NT2/D1 (cell line): Measurements from ENCODE around the gene CD300LD.

ENCODE experiments used
- DNase-seq: peaks from one replicate; pipeline ENCODE4 v3.0.0-alpha.2; 2011; ENCODE audit warnings: low read depth, low spot score
- H3K27me3 ChIP-seq: 2 replicates; pipeline ENCODE4 v1.6.0; 2011; ENCODE audit warnings: mild to moderate bottlenecking; ENCODE audit not compliant: insufficient read length, insufficient read depth
- H3K36me3 ChIP-seq: 2 replicates; pipeline ENCODE4 v1.6.1; 2011; ENCODE audit warnings: mild to moderate bottlenecking, low read length, mixed read lengths; ENCODE audit not compliant: insufficient read depth, insufficient read length
- H3K4me1 ChIP-seq: 2 replicates; pipeline ENCODE4 v1.5.1; 2011; ENCODE audit not compliant: insufficient read depth, insufficient read length
- H3K4me3 ChIP-seq: 2 replicates; pipeline ENCODE4 v1.5.1; 2011; ENCODE audit warnings: low read depth; ENCODE audit not compliant: insufficient read length
- H3K9ac ChIP-seq: 2 replicates; pipeline ENCODE4 v1.6.0; 2011; ENCODE audit warnings: low read depth; ENCODE audit not compliant: insufficient read length
- H3K9me3 ChIP-seq: 2 replicates; pipeline ENCODE4 v1.5.1; 2011; ENCODE audit warnings: mild to moderate bottlenecking, low read length; ENCODE audit not compliant: insufficient read depth
- SUZ12 ChIP-seq: IDR thresholded peaks from 2 replicates; pipeline ENCODE4 v1.6.1; 2011; ENCODE audit not compliant: insufficient read length, insufficient read depth; ENCODE audit errors: extremely low read depth
- YY1 ChIP-seq: IDR thresholded peaks from 2 replicates; pipeline ENCODE4 v1.6.1; 2011; ENCODE audit not compliant: insufficient read length, insufficient read depth
- ZNF274 ChIP-seq: IDR thresholded peaks from 2 replicates; pipeline ENCODE4 v1.6.1; 2011; ENCODE audit warnings: mild to moderate bottlenecking, low read depth, low read length

The CD300LD gene

DNA sequence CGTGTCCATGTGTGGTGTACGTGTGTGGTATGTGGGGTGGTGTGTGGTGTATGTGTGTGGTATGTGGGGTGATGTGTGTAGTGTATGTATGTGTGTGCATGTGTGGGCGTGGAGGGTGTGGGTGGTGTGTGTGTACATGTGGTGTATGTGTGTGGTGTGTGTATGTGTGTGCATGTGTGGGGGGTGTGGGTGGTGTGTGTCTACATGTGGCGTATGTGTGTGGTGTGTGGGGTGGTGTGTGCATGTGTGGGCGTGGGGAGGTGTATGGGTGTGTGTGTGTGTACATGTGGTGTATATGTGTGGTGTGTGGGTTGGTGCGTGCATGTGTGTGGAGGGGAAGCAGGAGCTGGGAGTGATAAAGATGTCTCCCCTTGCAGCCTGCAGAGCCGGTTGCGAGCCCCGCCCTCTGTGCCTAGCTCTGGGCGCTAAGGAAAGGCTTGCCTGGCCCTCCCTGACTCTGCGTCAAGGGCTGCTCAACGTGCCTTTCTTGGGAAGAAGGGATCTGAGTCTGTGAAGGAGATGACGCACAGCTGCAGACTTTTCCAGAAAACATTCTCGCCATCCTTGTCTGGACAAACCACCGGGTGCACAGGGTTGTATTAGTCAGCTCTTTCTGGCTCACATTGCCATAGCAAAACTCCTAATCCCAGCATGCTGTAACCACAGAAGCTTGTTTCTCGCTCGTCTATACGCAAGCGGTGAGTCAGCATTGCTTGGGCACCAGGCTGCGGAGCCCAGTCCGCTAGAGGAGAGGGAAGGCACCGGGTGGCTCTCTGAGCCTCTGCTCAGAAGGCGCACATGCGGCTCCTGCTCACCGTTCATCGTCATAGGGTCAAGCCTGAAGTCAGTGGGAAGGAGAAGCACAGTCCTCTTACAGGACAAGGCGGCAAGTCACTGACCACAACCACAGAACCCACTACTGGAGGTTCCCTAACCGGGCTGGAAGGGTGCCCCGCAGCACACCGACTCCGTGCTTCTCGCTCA, 22.8 kb downstream of the CD300LD start:
- H3K4me1 ChIP-seq: peaks cover 8% of the 10 kb centered on the region
- no peaks in the 10 kb centered on the region for H3K9me3 ChIP-seq
- H3K36me3 ChIP-seq: no peaks in the 10 kb centered on the region
- peaks cover 16% of the 10 kb centered on the region for H3K27me3 ChIP-seq
- no peak overlapping the region for H3K9ac ChIP-seq
- DNase-seq: no peak
- TF ChIP-seq SUZ12 (no peak), YY1 (no peak), ZNF274 (no peak)
- no peak overlapping the region for H3K4me3 ChIP-seq

DNA sequence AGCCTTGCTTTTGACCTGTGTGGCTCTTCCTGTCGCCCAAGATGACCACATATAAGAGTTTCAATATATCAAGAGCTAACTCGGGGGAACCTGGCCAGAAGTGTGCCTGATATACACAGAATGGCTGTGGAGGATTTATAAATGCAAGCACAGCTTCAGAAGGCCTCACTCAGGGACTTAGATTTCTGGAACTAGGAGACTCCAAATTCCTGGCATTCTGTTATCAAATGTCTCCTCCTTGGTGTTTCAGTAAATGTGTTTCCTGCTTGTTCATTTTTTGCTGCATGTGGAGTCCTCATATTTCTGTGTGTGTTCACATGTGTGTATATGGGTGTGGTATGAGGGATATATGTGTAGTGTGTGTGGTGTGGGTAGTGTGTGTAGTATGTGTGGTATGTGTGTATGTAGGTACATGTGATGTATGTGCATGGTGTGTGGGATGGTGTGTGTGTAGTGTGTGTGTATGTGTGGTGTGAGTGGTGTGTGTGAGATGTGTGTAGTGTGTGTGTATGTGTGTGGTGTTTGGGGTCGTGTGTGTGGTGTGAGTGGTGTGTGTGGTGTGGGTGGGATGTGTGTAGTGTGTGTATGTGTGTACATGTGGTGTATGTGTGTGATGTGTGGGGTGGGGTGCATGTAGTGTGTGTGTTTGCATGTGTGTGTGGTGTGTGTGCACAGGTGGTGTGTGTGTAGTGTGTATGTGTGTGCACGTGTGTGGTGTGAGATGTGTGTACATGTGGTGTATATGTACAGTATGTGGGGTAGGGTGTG, 23.8 kb downstream of the CD300LD start:
- H3K27me3 ChIP-seq: peaks cover 18% of the 10 kb centered on the region
- DNase-seq: no peak
- H3K36me3 ChIP-seq: no peaks in the 10 kb centered on the region
- H3K9me3 ChIP-seq: no peaks in the 10 kb centered on the region
- TF ChIP-seq SUZ12: no peak
- no peak for TF ChIP-seq ZNF274
- TF ChIP-seq YY1: no peak
- no peak overlapping the region for H3K4me3 ChIP-seq
- H3K4me1 ChIP-seq: peaks cover 8% of the 10 kb centered on the region
- no peak overlapping the region for H3K9ac ChIP-seq

DNA sequence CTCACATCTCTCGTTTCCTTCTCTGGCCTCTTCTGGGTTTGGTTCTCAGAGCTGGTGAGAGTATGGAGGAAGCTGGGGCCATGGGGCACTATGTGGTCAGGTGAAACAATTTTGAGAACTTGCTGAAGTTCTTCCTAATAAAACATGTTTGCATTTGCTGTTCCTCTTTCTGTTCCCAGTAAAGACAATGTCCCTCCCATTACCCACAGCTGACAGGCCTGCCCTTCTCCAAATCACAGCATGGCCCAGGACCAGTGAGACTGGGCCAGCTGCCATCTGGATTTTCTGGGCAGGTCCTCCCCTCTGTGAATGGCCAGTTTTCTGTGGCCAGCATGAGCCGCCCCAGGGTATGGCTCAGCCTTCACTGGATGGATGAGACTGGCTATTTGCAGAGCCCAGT, 24.7 kb downstream of the CD300LD start, which contains the start of gene CD300H:
TSS of gene CD300H (minus strand) at position 113 of the 400 bp plus-strand sequence.
- Histone ChIP-seq H3K9me3 (no peaks in the 10 kb centered on the region), H3K27me3 (peaks cover 17% of the 10 kb centered on the region), H3K36me3 (no peaks in the 10 kb centered on the region), H3K4me3 (no peak within 1 kb of the TSS), H3K4me1 (peaks cover 8% of the 10 kb centered on the region), H3K9ac (no peak within 1 kb of the TSS)
- DNase-seq: no peak
- TF ChIP-seq SUZ12 (no peak), ZNF274 (no peak), YY1 (no peak)

DNA sequence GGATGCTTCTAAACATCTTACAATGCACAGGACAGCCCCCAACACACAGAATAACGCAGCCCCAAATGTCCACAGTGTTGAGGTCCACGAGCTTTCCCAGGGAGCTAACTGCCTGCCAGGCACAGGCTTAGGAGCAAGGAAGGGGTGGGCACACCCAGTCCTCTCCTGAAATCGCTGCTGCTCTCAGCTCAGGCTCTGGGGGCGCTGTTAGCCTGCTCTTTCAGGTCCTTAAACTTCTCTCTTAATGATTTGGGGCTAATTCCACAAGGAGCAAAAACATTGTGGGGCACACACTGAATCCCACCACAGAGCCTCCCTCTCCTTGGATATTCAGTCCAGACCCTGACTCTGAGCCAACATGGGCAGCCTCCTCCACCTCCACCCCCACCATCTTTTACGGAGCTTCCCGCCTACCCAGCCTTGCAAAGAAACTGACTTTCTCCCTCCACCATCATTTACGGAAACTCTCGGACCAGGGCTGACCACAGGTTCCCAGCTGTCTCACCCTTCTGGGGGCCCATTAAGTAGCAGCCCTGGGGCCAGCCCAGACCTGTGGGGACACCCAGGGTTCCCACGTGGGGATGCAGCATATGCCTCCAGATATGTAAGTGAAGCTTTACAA, 25.8 kb downstream of the CD300LD start:
- TF ChIP-seq SUZ12 (no peak), YY1 (no peak), ZNF274 (no peak)
- H3K4me3 ChIP-seq: no peak overlapping the region
- DNase-seq: peak; percentile 36
- H3K9ac ChIP-seq: no peak overlapping the region
- peaks cover 8% of the 10 kb centered on the region for H3K4me1 ChIP-seq
- no peaks in the 10 kb centered on the region for H3K9me3 ChIP-seq
- peaks cover 26% of the 10 kb centered on the region for H3K27me3 ChIP-seq
- H3K36me3 ChIP-seq: no peaks in the 10 kb centered on the region

DNA sequence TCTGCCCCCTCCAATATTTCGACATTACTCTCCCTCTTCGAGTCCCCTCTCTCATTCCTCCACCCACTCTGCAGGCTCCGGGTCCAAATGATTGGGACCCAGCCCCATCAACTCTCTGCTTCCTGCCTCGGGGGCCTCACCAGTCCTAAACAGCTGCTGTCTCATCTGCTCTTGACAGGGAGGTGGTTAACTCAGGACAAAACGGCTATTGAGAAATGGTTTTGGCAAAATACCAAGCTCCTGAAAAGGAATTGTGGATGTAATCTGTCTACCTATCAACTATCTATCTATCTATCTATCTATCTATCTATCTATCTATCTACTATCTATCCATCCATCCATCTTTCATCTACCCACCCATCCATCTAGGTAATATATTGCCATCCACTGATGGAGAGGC, 27.0 kb downstream of the CD300LD start:
- Histone ChIP-seq H3K4me3 (no peak overlapping the region), H3K4me1 (peaks cover 7% of the 10 kb centered on the region), H3K36me3 (no peaks in the 10 kb centered on the region), H3K9ac (no peak overlapping the region), H3K9me3 (no peaks in the 10 kb centered on the region), H3K27me3 (peaks cover 28% of the 10 kb centered on the region)
- no peak for DNase-seq
- TF ChIP-seq SUZ12 (no peak), ZNF274 (no peak), YY1 (no peak)

DNA sequence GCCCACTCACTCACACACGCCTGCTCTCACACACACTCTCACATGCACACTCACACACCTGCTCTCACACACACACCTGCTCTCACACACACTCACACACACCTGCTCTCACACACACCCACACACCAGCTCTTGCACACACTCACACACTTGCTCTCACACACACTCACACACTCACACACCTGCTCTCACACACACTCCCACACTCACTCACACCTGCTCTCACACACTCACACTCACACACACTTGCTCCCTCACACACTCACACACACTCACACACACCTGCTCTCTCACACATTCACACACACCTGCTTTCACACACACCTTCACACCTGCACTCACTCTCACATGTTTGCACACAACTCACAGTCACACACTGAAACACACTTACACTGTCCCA, 28.7 kb downstream of the CD300LD start:
- no peak for TF ChIP-seq ZNF274
- TF ChIP-seq YY1: no peak
- no peak for TF ChIP-seq SUZ12
- no peaks in the 10 kb centered on the region for H3K4me1 ChIP-seq
- H3K36me3 ChIP-seq: no peaks in the 10 kb centered on the region
- H3K27me3 ChIP-seq: peaks cover 23% of the 10 kb centered on the region
- no peak overlapping the region for H3K9ac ChIP-seq
- H3K4me3 ChIP-seq: no peak overlapping the region
- no peaks in the 10 kb centered on the region for H3K9me3 ChIP-seq
- no peak for DNase-seq

DNA sequence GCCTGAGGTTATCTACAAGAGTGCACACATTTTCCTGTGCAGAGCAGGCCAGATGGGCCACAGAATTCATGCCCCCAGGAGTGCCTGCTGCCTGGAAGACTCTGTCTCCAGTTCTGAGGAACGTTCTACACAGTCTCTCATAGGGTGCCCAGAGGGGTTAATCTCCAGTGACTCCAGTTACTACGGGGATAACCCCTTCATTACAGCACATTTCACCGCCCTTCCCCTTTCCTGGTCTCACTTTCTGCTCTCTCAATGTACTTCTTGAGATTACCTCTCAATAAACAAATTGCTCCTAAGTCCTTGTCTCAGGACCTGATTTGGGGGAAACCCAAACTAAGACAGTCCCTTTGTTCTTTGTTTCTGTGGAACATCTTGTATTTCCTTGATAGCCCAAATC, 30.5 kb downstream of the CD300LD start:
- Histone ChIP-seq H3K9me3 (peaks cover 1% of the 10 kb centered on the region; the same call in 1 of the 2 replicates), H3K4me3 (no peak overlapping the region), H3K4me1 (peaks cover 3% of the 10 kb centered on the region), H3K9ac (no peak overlapping the region), H3K27me3 (peaks cover 34% of the 10 kb centered on the region), H3K36me3 (no peaks in the 10 kb centered on the region)
- TF ChIP-seq ZNF274 (no peak), SUZ12 (no peak), YY1 (no peak)
- no peak for DNase-seq
